Activated naive CD8-positive, alpha-beta T cell treated with anti-CD3 and anti-CD28 coated beads, Interleukin-2, amount 10 ng/mL, durations not matched to agents 7 days and 5 days (primary cell): ENCODE measurements around the gene SBK2. TPM values are rescaled to one million over a fixed set of nuclear protein-coding genes. Genes with fewer than 3 reads are reported as not detected.

ENCODE experiments used
- ATAC-seq: fragments of 150-1000 bp; cut with Tn5 transposase; one replicate; pipeline ENCODE4 v1.10.0; 2021; ENCODE audit warnings: low read depth, moderate library complexity
- POLR2A ChIA-PET: fragments of 350-600 bp; sonication (Branson Sonifier 250); formaldehyde crosslinking; loops from one replicate; lab custom pipeline; 2021; ENCODE audit warnings: antibody characterized with exemption; lab: Charles Lee
- DNase-seq: peaks from one replicate; pipeline ENCODE4 v3.0.0; 2021
- H3K27ac Mint-ChIP-seq: one replicate; pipeline ENCODE4 v1.8.0; 2022; ENCODE audit warnings: mild to moderate bottlenecking, mixed read lengths
- H3K27me3 Mint-ChIP-seq: one replicate; pipeline ENCODE4 v1.8.0; 2022; ENCODE audit warnings: mild to moderate bottlenecking, moderate library complexity, mixed read lengths
- H3K36me3 Mint-ChIP-seq: one replicate; pipeline ENCODE4 v1.8.0; 2021; ENCODE audit warnings: mild to moderate bottlenecking, mixed read lengths
- H3K4me1 Mint-ChIP-seq: one replicate; pipeline ENCODE4 v1.8.0; 2021; ENCODE audit warnings: mixed read lengths
- H3K4me3 Mint-ChIP-seq: one replicate; pipeline ENCODE4 v1.8.0; 2022; ENCODE audit warnings: mild to moderate bottlenecking, moderate library complexity, mixed read lengths
- H3K9me3 Mint-ChIP-seq: one replicate; pipeline ENCODE4 v1.8.0; 2021; ENCODE audit warnings: mixed read lengths
- total RNA-seq, 2 experiments: library from RNA; stranded (reverse); gene quantifications; one replicate each; pipeline ENCODE4 v1.2.3, GENCODE V29; 2021

The SBK2 gene
- total RNA-seq, 2 experiments from 2014 or later, result not detected

GRCh38 chr19:55520691-55521292, 16.1 kb downstream of the SBK2 start:
- POLR2A ChIA-PET, result no interaction called here
- H3K36me3 Mint-ChIP-seq, result no peaks in the 10 kb centered on the region
- peaks cover 4% of the 10 kb centered on the region for H3K27me3 Mint-ChIP-seq
- peaks cover 3% of the 10 kb centered on the region for H3K4me1 Mint-ChIP-seq
- H3K27ac Mint-ChIP-seq, result no peak overlapping the region
- DNase-seq, result no peak
- no peak overlapping the region for H3K4me3 Mint-ChIP-seq
- ATAC-seq, result no peak
- H3K9me3 Mint-ChIP-seq, result no peaks in the 10 kb centered on the region

- ATAC-seq (no peak), DNase-seq (no peak)
- H3K9me3 Mint-ChIP-seq, result no peaks in the 10 kb centered on the region
- H3K27ac Mint-ChIP-seq, result no peak overlapping the region
- no peak overlapping the region for H3K4me3 Mint-ChIP-seq
- no peaks in the 10 kb centered on the region for H3K36me3 Mint-ChIP-seq
- H3K4me1 Mint-ChIP-seq, result peaks cover 3% of the 10 kb centered on the region
- POLR2A ChIA-PET, result interaction anchor here (0.7 kb wide), 1 partner anchor 86 kb away, joined by 3 read pairs; the partner anchor contains the start of gene ZNF865
- peaks cover 4% of the 10 kb centered on the region for H3K27me3 Mint-ChIP-seq
Observed at GRCh38 chr19:55519451-55520311, 17.3 kb downstream of the SBK2 start.

- DNase-seq, result peak; percentile 92
- peaks cover 3% of the 10 kb centered on the region for H3K4me1 Mint-ChIP-seq
- peaks cover 9% of the 10 kb centered on the region for H3K27me3 Mint-ChIP-seq
- peak overlapping the region; percentile 81 for H3K27ac Mint-ChIP-seq
- H3K9me3 Mint-ChIP-seq, result no peaks in the 10 kb centered on the region
- POLR2A ChIA-PET, result interaction anchor here (0.7 to 1.0 kb wide), 2 partner anchors 82 to 89 kb away, joined by 3 to 4 read pairs; partner anchors contain the start of gene FIZ1
- H3K4me3 Mint-ChIP-seq, result peak overlapping the region; percentile 82
- peak; percentile 97 for ATAC-seq
- no peaks in the 10 kb centered on the region for H3K36me3 Mint-ChIP-seq
Observed at GRCh38 chr19:55516878-55517620, 19.9 kb downstream of the SBK2 start.

- H3K27me3 Mint-ChIP-seq, result peaks cover 12% of the 10 kb centered on the region
- H3K36me3 Mint-ChIP-seq, result peaks cover 5% of the 10 kb centered on the region
- peaks cover 7% of the 10 kb centered on the region for H3K4me1 Mint-ChIP-seq
- peaks cover 2% of the 10 kb centered on the region for H3K9me3 Mint-ChIP-seq
- H3K4me3 Mint-ChIP-seq, result no peak overlapping the region
- no peak overlapping the region for H3K27ac Mint-ChIP-seq
- DNase-seq (no peak), ATAC-seq (no peak)
- POLR2A ChIA-PET, result no interaction called here
Observed at GRCh38 chr19:55508120-55508519, 28.8 kb downstream of the SBK2 start.

GRCh38 chr19:55504981-55505380, 32.0 kb downstream of the SBK2 start:
- DNase-seq (no peak), ATAC-seq (no peak)
- Mint-ChIP-seq H3K9me3 (peaks cover 2% of the 10 kb centered on the region), H3K4me1 (peaks cover 15% of the 10 kb centered on the region), H3K36me3 (peaks cover 9% of the 10 kb centered on the region), H3K27ac (no peak overlapping the region), H3K27me3 (peaks cover 6% of the 10 kb centered on the region), H3K4me3 (no peak overlapping the region)
- POLR2A ChIA-PET, result interaction anchor here (1.5 kb wide), 1 partner anchor 30 kb away, joined by 4 read pairs; no protein-coding TSS in a partner anchor

GRCh38 chr19:55504252-55504603, 32.7 kb downstream of the SBK2 start:
- no peak overlapping the region for H3K27ac Mint-ChIP-seq
- POLR2A ChIA-PET, result interaction anchor here (0.6 to 1.5 kb wide), 14 partner anchors 19 to 251 kb away, joined by 3 to 11 read pairs (median 4); partner anchors contain the start of genes ISOC2, NAT14, UBE2S and ZNF628
- ATAC-seq, result no peak

GRCh38 chr19:55503502-55504251, 33.3 kb downstream of the SBK2 start:
- Mint-ChIP-seq H3K27ac (peak overlapping the region; percentile 77), H3K4me1 (peaks cover 15% of the 10 kb centered on the region), H3K27me3 (peaks cover 3% of the 10 kb centered on the region), H3K4me3 (peak overlapping the region; percentile 73), H3K36me3 (peaks cover 9% of the 10 kb centered on the region), H3K9me3 (peaks cover 2% of the 10 kb centered on the region)
- POLR2A ChIA-PET, result interaction anchor here (0.6 to 1.5 kb wide), 15 partner anchors 18 to 250 kb away, joined by 3 to 11 read pairs (median 3); partner anchors contain the start of genes ISOC2, NAT14, UBE2S and ZNF628
- DNase-seq, result peak; percentile 96
- peak; percentile 96 for ATAC-seq

More at GRCh38 chr19:55504252-55504603, 32.7 kb downstream of the SBK2 start:
- peaks cover 6% of the 10 kb centered on the region for H3K27me3 Mint-ChIP-seq
- peaks cover 2% of the 10 kb centered on the region for H3K9me3 Mint-ChIP-seq
- peak overlapping the region; percentile 73 for H3K4me3 Mint-ChIP-seq
- H3K4me1 Mint-ChIP-seq, result peaks cover 15% of the 10 kb centered on the region
- no peak for DNase-seq
- H3K36me3 Mint-ChIP-seq, result peaks cover 9% of the 10 kb centered on the region

GRCh38 chr19:55503157-55503501, 33.8 kb downstream of the SBK2 start:
- Mint-ChIP-seq H3K9me3 (peaks cover 2% of the 10 kb centered on the region), H3K4me1 (peaks cover 15% of the 10 kb centered on the region), H3K27ac (peak overlapping the region; percentile 77), H3K36me3 (peaks cover 9% of the 10 kb centered on the region), H3K4me3 (peak overlapping the region; percentile 73), H3K27me3 (peaks cover 3% of the 10 kb centered on the region)
- DNase-seq (no peak), ATAC-seq (no peak)
- POLR2A ChIA-PET, result interaction anchor here (0.7 to 1.3 kb wide), 5 partner anchors 18 to 103 kb away, joined by 3 to 11 read pairs (median 3); partner anchors contain the start of genes FIZ1, NAT14, UBE2S and ZNF865

GRCh38 chr19:55502197-55502952, 34.6 kb downstream of the SBK2 start:
- H3K27ac Mint-ChIP-seq, result peak overlapping the region; percentile 29
- H3K27me3 Mint-ChIP-seq, result no peaks in the 10 kb centered on the region
- POLR2A ChIA-PET, result interaction anchor here (0.7 kb wide), 1 partner anchor 97 kb away, joined by 3 read pairs; the partner anchor contains the start of gene FIZ1
- no peak overlapping the region for H3K4me3 Mint-ChIP-seq
- peaks cover 15% of the 10 kb centered on the region for H3K4me1 Mint-ChIP-seq
- H3K36me3 Mint-ChIP-seq, result peaks cover 9% of the 10 kb centered on the region
- no peak for ATAC-seq
- peaks cover 2% of the 10 kb centered on the region for H3K9me3 Mint-ChIP-seq
- no peak for DNase-seq

- peaks cover 15% of the 10 kb centered on the region for H3K4me1 Mint-ChIP-seq
- peaks cover 9% of the 10 kb centered on the region for H3K36me3 Mint-ChIP-seq
- DNase-seq (no peak), ATAC-seq (no peak)
- no peaks in the 10 kb centered on the region for H3K27me3 Mint-ChIP-seq
- H3K27ac Mint-ChIP-seq, result no peak overlapping the region
- peaks cover 2% of the 10 kb centered on the region for H3K9me3 Mint-ChIP-seq
- no peak overlapping the region for H3K4me3 Mint-ChIP-seq
- POLR2A ChIA-PET, result interaction anchor here (1.0 kb wide), 1 partner anchor 131 kb away, joined by 3 read pairs; no protein-coding TSS in a partner anchor
Observed at GRCh38 chr19:55500368-55500952, 36.5 kb downstream of the SBK2 start.

- Mint-ChIP-seq H3K27me3 (peaks cover 2% of the 10 kb centered on the region), H3K36me3 (peaks cover 6% of the 10 kb centered on the region), H3K4me3 (no peak overlapping the region), H3K4me1 (peaks cover 11% of the 10 kb centered on the region), H3K27ac (no peak overlapping the region), H3K9me3 (peaks cover 2% of the 10 kb centered on the region)
- DNase-seq, result no peak
- POLR2A ChIA-PET, result interaction anchor here (2.0 kb wide), 1 partner anchor 22 kb away, joined by 5 read pairs; the partner anchor contains the start of gene ZNF628
- ATAC-seq, result no peak
Observed at GRCh38 chr19:55498246-55498840, 38.6 kb downstream of the SBK2 start.
